HL-60 (cell line): ENCODE measurements around the gene TBC1D23.

Experiments
- CTCF ChIP-seq: IDR thresholded peaks from one replicate; pipeline ENCODE4 v1.5.1; 2011; ENCODE audit warnings: low read length, control low read depth, inconsistent platforms; ENCODE audit not compliant: insufficient read depth
- GABPA ChIP-seq: IDR thresholded peaks from 2 replicates; pipeline ENCODE4 v1.6.1; 2012; ENCODE audit warnings: low read depth

- TF ChIP-seq CTCF (no peak), GABPA (no peak)
Observed at GRCh38 chr3:100244264-100244663, 16.5 kb upstream of the TBC1D23 start.
